GM12864 (cell line): ENCODE measurements around the gene NAALAD2.
A peak's percentile ranks its signal among the peaks of the same experiment; 100 is the strongest.
"Not testable (repeated sequence)": the region's sequence is repeated elsewhere in the genome, so short reads cannot be mapped to it uniquely, and the experiment has no call there.

ENCODE experiments used
- DNase-seq: peaks from one replicate; pipeline ENCODE4 v3.0.0-alpha.2; 2011; ENCODE audit warnings: low read depth
- H3K4me3 ChIP-seq: 2 replicates; pipeline ENCODE4 v1.5.1; 2011; ENCODE audit warnings: mild to moderate bottlenecking, low read depth, low read length, control low read depth
- TF ChIP-seq, protein P1 (sequence below): IDR thresholded peaks from 2 replicates; pipeline ENCODE4 v1.5.1; 2011; ENCODE audit warnings: low read depth, mild to moderate bottlenecking, moderate library complexity, low read length, control low read depth, inconsistent platforms; ENCODE audit errors: missing control alignments

NAALAD2 gene

DNA sequence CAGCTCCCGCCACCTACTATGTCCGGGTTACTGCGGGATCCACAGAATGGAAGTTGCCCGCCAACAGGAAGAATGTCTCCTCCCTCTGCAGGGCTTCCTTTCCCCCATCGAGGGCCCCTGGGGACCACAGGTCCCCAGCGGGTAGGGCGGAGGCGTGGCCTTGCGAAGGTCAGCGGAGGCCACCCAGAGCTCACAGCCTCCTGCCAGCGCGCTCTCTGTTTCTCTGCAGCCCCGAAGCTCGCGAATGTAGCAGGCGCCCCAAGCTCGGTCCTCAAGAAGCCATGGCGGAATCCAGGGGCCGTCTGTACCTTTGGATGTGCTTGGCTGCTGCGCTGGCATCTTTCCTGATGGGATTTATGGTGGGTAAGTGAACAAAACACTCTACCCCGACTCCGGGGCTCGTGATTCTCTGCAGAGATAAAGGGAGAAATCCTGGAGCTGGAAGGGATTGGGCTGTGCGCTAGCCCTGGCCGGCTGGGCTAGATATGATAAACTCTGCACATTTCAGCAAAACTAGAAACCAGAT is at the start of gene NAALAD2:
TSS of gene NAALAD2 (plus strand) at position 186 of the 526 bp plus-strand sequence. CDS start at position 282, 96 bp downstream.
- TF ChIP-seq, protein P1, sequence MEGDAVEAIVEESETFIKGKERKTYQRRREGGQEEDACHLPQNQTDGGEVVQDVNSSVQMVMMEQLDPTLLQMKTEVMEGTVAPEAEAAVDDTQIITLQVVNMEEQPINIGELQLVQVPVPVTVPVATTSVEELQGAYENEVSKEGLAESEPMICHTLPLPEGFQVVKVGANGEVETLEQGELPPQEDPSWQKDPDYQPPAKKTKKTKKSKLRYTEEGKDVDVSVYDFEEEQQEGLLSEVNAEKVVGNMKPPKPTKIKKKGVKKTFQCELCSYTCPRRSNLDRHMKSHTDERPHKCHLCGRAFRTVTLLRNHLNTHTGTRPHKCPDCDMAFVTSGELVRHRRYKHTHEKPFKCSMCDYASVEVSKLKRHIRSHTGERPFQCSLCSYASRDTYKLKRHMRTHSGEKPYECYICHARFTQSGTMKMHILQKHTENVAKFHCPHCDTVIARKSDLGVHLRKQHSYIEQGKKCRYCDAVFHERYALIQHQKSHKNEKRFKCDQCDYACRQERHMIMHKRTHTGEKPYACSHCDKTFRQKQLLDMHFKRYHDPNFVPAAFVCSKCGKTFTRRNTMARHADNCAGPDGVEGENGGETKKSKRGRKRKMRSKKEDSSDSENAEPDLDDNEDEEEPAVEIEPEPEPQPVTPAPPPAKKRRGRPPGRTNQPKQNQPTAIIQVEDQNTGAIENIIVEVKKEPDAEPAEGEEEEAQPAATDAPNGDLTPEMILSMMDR = no peak
- DNase-seq = no peak
- H3K4me3 ChIP-seq = no peak within 1 kb of the TSS

GRCh38 chr11:90085650-90086049 is 48.8 kb upstream of the NAALAD2 start, which contains the start of gene UBTFL1:
Gene UBTFL1 (plus strand): TSS chr11:90085950. CDS start chr11:90085950, 0 bp downstream.
- not testable (repeated sequence) for H3K4me3 ChIP-seq, DNase-seq

DNA sequence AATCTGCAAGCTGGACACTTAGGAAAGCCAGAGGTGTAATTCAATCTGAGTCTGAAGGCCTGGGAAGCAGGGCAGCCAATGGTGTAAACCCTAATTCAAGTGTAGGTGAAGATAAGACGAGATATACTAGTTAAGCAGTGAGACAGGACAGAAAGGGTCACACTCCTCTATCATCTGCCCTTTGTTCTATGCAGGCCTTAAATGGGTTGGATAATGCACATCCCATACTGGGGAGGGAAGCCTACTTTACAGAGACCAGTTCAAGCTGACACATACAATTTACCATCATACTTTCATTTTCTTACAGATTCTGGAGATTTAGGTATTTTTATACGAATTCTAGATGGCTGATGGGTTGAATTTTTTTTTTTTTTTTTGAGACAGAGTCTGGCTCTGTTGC is 45.7 kb upstream of the NAALAD2 start:
- not testable (repeated sequence) for DNase-seq, H3K4me3 ChIP-seq

DNA sequence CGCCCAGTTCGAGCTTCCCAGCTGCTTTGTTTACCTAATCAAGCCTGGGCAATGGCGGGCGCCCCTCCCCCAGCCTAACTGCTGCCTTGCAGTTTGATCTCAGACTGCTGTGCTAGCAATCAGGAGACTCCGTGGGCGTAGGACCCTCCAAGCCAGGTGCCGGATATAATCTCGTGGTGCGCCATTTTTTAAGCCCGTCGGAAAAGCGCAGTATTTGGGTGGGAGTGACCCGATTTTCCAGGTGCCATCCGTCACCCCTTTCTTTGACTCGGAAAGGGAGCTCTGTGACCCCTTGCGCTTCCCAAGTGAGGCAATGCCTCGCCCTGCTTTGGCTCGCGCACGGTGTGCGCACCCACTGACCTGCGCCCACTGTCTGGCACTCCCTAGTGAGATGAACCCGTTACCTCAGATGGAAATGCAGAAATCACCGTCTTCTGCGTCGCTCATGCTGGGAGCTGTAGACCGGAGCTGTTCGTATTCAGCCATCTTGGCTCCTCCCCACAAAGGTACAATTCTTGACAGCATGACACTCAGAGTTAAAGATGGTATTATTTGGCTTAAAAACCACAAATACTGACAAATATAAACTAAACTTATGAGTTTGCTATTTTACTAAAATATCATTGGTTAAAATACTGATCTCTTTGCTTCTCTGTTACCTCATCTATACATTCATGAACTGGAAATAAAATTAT is 39.1 kb upstream of the NAALAD2 start:
- H3K4me3 ChIP-seq, DNase-seq: not testable (repeated sequence)

GRCh38 chr11:90098261-90098660 is 36.2 kb upstream of the NAALAD2 start:
- DNase-seq, H3K4me3 ChIP-seq: not testable (repeated sequence)

DNA sequence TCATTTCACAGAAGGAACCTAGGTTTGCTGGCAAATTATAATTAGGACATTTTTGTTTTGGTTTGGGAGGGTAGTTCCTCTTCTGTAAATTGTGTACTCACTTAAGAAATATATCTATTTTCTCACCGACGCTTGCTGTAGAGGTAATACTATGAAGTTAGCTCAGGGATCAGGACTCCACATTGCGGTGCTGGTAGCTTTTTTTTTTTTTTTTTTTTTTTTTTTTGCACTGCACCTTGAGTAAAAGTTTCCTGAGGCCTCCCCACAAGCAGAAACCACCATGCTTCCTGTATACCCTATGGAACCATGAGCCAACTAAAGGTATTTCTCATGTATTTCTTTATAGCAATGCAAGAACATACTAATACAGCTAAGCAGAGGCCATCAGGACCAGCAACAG is 34.0 kb upstream of the NAALAD2 start:
- no peak overlapping the region for H3K4me3 ChIP-seq
- DNase-seq = no peak
- TF ChIP-seq, protein P1 = no peak

DNA sequence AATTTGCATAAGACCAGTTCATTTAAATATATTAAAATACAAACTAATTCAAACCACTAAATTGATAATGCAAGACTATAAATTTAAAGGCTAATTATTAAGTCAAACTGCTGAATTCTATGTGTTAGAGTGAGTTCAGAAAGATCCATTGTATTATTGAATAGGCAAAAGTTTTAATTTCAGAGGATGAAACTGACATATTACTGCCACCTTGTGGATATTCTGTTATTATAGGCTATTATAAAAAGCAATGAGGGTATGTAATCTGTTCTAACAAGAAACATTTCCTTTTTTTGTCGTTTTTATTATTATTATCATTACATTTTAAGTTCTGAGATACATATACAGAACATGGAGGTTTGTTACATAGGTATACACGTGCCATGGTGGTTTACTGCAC is 20.9 kb upstream of the NAALAD2 start:
- TF ChIP-seq, protein P1 = peak; percentile 9
- no peak overlapping the region for H3K4me3 ChIP-seq
- DNase-seq = no peak

DNA sequence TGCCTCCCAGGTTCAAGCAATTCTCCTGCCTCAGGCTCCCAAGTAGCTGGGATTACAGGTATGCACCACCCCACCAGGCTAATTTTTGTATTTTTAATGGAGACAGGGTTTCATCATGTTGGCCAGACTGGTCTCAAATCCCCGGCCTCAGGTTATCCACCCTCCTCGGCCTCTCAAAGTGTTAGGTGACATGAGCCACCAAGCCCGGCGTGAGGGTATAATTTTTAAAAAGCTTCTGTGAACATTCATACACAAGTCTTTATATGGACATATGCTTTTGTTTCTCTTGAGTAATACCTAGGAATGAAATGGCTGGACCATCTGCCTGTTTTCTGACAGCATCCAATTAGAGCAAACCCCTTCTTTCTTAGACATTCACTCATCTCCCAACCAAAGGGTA is 14.3 kb upstream of the NAALAD2 start:
- TF ChIP-seq, protein P1 = no peak

GRCh38 chr11:90124371-90124770 is 10.1 kb upstream of the NAALAD2 start:
- H3K4me3 ChIP-seq = no peak overlapping the region
- DNase-seq = no peak
- TF ChIP-seq, protein P1 = no peak

More for the DNA sequence above, 14.3 kb upstream of the NAALAD2 start:
- DNase-seq = no peak
- H3K4me3 ChIP-seq = no peak overlapping the region
